GM18867 (cell line): Measurements from ENCODE around the gene LRP1-AS.

Source experiments
- ATAC-seq: cut with Tn5 transposase; IDR thresholded peaks from one replicate; pipeline ENCODE4 v1.9.1; 2021; ENCODE audit warnings: mild to moderate bottlenecking, moderate library complexity; ENCODE audit not compliant: unreplicated experiment

LRP1-AS gene

GRCh38 chr12:57180321-57180989, 33.0 kb upstream of the LRP1-AS start:
- ATAC-seq: no peak

DNA sequence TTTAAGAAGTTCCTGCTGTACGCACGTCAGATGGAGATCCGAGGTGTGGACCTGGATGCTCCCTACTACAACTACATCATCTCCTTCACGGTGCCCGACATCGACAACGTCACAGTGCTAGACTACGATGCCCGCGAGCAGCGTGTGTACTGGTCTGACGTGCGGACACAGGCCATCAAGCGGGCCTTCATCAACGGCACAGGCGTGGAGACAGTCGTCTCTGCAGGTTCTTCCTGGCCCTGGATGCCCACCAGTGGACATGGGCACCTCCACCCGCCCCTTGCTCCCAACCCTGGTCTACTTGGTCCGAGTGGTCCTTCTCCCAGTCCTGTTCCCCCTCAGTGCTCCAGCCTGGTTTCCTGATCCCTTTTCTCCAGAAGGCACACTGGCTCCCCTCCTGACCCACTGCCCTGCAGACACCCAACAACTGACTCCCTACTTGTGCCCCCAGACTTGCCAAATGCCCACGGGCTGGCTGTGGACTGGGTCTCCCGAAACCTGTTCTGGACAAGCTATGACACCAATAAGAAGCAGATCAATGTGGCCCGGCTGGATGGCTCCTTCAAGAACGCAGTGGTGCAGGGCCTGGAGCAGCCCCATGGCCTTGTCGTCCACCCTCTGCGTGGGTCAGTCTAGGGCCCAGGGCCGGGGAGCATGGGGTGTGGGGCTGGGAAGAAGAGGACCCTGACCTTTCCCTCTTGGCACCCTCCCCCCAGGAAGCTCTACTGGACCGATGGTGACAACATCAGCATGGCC, 32.1 kb upstream of the LRP1-AS start:
- ATAC-seq: no peak

DNA sequence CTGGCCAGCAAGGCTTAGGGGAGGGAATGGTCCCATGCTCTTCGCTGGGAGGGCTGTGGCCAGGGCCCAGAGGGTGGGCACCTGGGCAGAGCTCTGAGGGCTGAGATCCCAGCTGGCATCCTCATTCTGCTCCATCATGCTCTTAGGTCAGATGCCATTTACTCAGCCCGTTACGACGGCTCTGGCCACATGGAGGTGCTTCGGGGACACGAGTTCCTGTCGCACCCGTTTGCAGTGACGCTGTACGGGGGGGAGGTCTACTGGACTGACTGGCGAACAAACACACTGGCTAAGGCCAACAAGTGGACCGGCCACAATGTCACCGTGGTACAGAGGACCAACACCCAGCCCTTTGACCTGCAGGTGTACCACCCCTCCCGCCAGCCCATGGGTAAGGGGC, 30.8 kb upstream of the LRP1-AS start:
- no peak for ATAC-seq

GRCh38 chr12:57177354-57177753, 29.9 kb upstream of the LRP1-AS start:
- ATAC-seq: no peak

- ATAC-seq: no peak
These were observed 29.4 kb upstream of the LRP1-AS start for GRCh38 chr12:57176846-57177245.

GRCh38 chr12:57176139-57176477, 28.7 kb upstream of the LRP1-AS start:
- no peak for ATAC-seq

DNA sequence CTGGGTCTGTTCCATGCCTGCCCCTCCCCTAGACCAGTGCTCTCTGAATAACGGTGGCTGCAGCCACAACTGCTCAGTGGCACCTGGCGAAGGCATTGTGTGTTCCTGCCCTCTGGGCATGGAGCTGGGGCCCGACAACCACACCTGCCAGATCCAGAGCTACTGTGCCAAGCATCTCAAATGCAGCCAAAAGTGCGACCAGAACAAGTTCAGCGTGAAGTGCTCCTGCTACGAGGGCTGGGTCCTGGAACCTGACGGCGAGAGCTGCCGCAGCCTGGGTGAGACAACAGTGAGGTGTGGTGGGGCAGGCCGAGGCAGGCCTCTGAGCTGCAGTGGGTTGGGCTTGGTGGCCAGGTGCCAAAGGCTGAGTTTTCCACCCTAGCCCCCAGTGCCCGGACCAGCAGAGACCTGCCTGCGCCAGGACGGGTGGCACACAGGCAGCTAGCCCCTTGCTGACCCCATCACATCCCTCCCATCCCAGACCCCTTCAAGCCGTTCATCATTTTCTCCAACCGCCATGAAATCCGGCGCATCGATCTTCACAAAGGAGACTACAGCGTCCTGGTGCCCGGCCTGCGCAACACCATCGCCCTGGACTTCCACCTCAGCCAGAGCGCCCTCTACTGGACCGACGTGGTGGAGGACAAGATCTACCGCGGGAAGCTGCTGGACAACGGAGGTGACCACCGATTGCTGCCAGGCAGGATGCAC, 28.2 kb upstream of the LRP1-AS start:
- ATAC-seq: no peak

DNA sequence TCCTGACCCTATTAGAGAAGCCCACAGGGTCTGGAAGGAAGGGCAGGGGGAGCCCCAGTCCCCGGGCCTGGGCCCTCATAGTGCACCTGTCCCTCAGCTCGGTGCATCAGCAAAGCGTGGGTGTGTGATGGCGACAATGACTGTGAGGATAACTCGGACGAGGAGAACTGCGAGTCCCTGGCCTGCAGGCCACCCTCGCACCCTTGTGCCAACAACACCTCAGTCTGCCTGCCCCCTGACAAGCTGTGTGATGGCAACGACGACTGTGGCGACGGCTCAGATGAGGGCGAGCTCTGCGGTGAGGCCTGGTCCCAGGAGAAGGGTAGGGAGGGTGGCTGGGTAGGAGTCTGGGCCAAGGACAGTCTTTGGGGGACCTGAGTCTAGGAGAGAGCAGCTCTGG, 26.3 kb upstream of the LRP1-AS start:
- no peak for ATAC-seq

DNA sequence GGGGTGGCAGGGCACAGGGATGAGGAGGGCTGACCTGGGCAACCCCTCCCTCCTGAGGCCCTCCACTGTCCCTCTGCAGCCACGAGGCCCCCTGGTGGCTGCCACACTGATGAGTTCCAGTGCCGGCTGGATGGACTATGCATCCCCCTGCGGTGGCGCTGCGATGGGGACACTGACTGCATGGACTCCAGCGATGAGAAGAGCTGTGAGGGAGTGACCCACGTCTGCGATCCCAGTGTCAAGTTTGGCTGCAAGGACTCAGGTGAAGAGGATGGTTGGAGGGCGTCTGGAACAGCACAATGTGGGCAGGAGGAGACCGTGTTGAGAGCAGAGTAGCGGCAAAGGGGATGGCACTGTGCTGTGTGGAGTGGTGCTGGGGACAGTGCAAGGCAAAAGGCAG, 25.7 kb upstream of the LRP1-AS start:
- no peak for ATAC-seq

GRCh38 chr12:57171668-57172067, 24.2 kb upstream of the LRP1-AS start:
- ATAC-seq: no peak

GRCh38 chr12:57170927-57171326, 23.5 kb upstream of the LRP1-AS start:
- ATAC-seq: no peak

GRCh38 chr12:57170408-57170807, 23.0 kb upstream of the LRP1-AS start:
- ATAC-seq: no peak

DNA sequence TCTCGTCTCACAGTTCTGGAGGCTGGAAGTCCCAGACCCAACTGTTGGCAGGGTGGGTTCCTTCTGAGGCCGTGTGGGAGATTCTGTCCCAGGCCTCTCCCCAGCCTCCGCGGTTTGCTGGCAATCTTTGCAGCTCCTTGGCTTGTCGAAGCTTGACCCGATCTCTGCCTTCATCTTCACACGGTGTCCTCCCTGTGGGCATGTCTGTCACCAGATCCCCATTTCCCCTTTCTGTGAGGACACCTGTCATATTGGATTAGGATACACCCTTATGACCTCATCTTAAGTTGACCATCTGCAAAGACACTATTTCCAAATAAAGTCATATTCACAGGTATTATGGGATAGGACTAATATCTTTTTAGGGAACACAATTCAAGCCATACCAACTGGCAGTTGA, 22.6 kb upstream of the LRP1-AS start:
- no peak for ATAC-seq

GRCh38 chr12:57169046-57169795, 21.8 kb upstream of the LRP1-AS start:
- ATAC-seq: no peak

DNA sequence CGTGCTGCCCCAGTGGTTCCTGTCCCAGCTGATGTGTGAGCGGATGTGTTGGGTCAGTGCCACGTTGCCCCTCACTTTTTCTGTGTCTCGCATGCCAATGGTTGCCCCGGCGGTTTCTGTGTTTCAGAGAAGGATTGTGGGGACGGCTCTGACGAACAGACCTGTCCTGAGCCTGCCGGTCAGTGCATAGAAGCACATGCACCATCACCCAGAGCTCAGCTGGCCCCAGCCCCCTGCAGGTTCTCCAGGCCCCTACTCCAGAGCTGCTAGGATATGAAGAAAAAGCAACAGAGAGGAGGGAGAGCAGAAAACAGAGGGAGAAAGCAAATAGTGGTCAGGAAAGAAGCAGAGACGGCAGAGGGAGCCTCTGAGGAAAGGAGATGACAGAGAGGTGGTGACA, 20.6 kb upstream of the LRP1-AS start:
- ATAC-seq: no peak

- ATAC-seq: no peak
These were observed 19.6 kb upstream of the LRP1-AS start for GRCh38 chr12:57166971-57167371.

DNA sequence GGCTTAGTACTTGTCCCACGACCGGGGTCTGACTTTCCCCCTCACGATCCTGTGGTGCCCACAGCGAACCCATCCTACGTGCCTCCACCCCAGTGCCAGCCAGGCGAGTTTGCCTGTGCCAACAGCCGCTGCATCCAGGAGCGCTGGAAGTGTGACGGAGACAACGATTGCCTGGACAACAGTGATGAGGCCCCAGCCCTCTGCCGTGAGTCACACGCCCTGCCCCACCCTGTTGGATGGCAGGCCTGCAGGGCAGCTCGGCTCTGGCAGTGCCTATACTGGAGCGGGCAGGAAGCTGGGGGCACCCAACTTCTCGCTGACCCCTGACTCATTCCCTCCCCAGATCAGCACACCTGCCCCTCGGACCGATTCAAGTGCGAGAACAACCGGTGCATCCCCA, 18.3 kb upstream of the LRP1-AS start:
- no peak for ATAC-seq

GRCh38 chr12:57164966-57165625, 17.7 kb upstream of the LRP1-AS start:
- no peak for ATAC-seq

GRCh38 chr12:57164454-57164853, 17.0 kb upstream of the LRP1-AS start:
- no peak for ATAC-seq

DNA sequence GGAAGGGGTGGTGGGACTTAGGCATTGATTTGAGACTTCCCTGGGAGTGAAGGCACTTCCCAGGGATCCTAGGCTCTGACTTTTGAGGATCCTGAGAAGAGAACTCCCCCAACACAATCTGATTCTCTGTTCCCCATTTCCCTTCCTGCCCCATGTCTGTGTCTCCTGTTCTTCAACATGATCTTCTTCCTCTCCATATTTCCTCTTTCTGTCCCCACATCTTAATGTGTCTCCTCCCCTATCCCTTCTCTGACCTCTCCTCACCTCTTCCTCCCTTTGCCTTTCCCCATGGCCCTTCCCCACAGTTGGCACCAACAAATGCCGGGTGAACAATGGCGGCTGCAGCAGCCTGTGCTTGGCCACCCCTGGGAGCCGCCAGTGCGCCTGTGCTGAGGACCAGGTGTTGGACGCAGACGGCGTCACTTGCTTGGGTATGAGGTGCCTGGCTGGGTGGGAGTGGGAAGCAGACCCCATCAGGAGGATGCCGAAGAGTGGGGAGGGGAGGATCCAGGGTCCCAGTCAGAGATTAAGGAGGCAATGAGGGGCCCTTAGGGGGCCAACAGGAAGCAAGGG, 15.2 kb upstream of the LRP1-AS start:
- no peak for ATAC-seq

DNA sequence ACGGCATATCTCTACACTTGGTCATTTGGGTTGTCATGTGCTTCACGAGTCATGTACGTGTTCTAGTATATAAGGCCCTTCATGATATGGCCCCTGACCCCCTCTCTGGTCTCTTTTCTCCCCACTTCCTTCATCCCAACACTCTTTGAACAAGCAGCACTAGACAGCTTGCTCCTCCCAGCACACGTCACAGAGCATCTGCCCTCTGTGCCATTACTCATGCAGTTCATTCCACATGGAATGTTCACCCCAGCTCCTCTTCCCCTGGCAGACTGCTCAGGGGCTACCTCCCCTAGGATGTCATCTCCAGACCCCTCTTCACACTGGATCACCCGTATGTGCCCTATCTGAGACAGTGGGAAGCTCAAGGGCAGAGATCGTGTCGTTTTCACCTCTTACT, 14.1 kb upstream of the LRP1-AS start:
- ATAC-seq: no peak
